Right lobe of liver (tissue), 6 donors: ENCODE data around the gene PARL. TPM values are rescaled to one million over a fixed set of nuclear protein-coding genes. Genes with fewer than 3 reads are reported as not detected.
A peak's percentile ranks its signal among the peaks of the same experiment; 100 is the strongest.
"Not testable (repeated sequence)": the region's sequence is repeated elsewhere in the genome, so short reads cannot be mapped to it uniquely, and the experiment has no call there.

ENCODE experiments used
- ATAC-seq, 4 donors: fragments of 200-7000 bp; cut with Tn5 transposase; one replicate each; pipeline ENCODE4 v1.9.1; 2020; ENCODE audit warnings: mild to moderate bottlenecking in 4 of 4, moderate library complexity in 4 of 4
- DNase-seq, 3 donors: peaks; one replicate each; pipeline ENCODE4 v3.0.0-alpha.2; 2020
- H3K27ac ChIP-seq, 3 donors: fragments of 200-600 bp; one replicate each; pipeline ENCODE4 v1.8.0; 2022
- H3K27me3 ChIP-seq, 2 donors: fragments of 200-600 bp; one replicate each; pipeline ENCODE4 v1.8.0; 2022
- H3K36me3 ChIP-seq, 4 donors: fragments of 200-600 bp; sonication (generic) in 1 of 4; one replicate each; pipeline versions ENCODE4 v1.5.1 to v1.8.0; 2017 to 2022; ENCODE audit warnings: control low read depth in 1 of 4
- H3K4me1 ChIP-seq, 4 donors: fragments of 200-600 bp; sonication (generic) in 1 of 4; one replicate each; pipeline versions ENCODE4 v1.5.1 to v1.8.0; 2017 to 2022; ENCODE audit warnings: control low read depth in 1 of 4
- H3K4me3 ChIP-seq, 3 donors: fragments of 200-600 bp; one replicate each; pipeline ENCODE4 v1.8.0; 2022
- H3K9me3 ChIP-seq, 4 donors: fragments of 200-600 bp; sonication (generic) in 1 of 4; one replicate each; pipeline versions ENCODE4 v1.5.1 to v1.8.0; 2017 to 2022; ENCODE audit warnings: control low read depth in 1 of 4
- POLR2A ChIP-seq: fragments of 450-650 bp; IDR thresholded peaks from one replicate; pipeline ENCODE4 v1.6.1; 2017; ENCODE audit warnings: antibody characterized with exemption, mild to moderate bottlenecking
- WGBS: methylation state at CpG from one replicate; pipeline ENCODE4 v1.1.6; 2018; ENCODE audit warnings: low coverage, low lambda C conversion rate; ENCODE audit not compliant: insufficient coverage; ENCODE audit errors: missing lambda C conversion rate; 5-methylcytosine and 5-hydroxymethylcytosine counted together
- intact Hi-C, 2 donors: fragments of 100-400 bp; cut with DNase I; formaldehyde crosslinking; loops; one replicate each; pipeline versions ENCODE4 v1.11.2 to v1.14.1; 2022
- total RNA-seq, 6 experiments: library from RNA; depleted of rRNA in 2 of 6; stranded (reverse); fragments of >200 nt in 2 of 6; fragmentation: NEBNext Ultra II Directional in 3 of 6; extraction: Animal tissue kit (Norgen Biotek cat#: 25700) in 3 of 6; gene quantifications; one replicate each; pipeline versions ENCODE4 v1.1.0 to v1.2.4, GENCODE V29; 2016 to 2023
- TF ChIP-seq, protein P1 (sequence below), 4 donors: fragments of 200-600 bp in 3 of 4; fragments of 450-650 bp in 1 of 4; IDR thresholded peaks; one replicate each; pipeline versions ENCODE4 v1.5.1 to v1.8.0; 2016 to 2022; ENCODE audit warnings: antibody characterized with exemption in 4 of 4, mild to moderate bottlenecking in 2 of 4
- donor health status: DM: no; HTN: yes; CAD: no.
- donor health status: DM: no; HTN: no; CAD: no.
- donor health status: DM: no; HTN: no; CAD: no.
- donor health status: DM: no; HTN: yes; CAD: no.
- donor health status: DM: no; HTN: yes; CAD: no.

Gene PARL
- total RNA-seq, 6 experiments from 2014 or later: 23.7 to 29.0 (median 26.2) TPM

DNA sequence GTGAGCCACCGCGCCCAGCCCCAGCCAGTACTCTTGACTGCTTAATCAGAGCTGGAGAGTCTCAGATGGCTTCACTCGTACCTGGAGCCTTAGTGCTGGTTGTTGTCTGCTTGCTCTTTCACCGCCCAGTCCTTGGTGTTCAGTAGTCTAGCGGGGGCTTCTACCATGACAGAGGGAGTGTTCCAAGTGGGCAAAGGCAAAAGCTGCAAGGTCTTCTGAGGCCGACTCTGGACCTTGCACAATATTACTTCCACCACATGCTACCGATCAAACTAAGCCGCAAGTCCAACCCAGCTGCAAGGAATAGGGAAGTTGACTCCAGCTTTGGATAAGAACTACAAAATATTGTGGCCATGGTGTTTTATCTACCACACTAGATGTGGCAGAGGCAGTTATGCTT lies 6.6 kb downstream of the PARL start:
- no peaks in the 10 kb centered on the region for H3K27me3 ChIP-seq
- intact Hi-C loops: no loop called here
- H3K4me1 ChIP-seq: peaks cover 0 to 13% (median 0%) of the 10 kb centered on the region in 4 donors
- H3K9me3 ChIP-seq: no peaks in the 10 kb centered on the region
- 40% methylated on average over 1 of the region's 8 CpGs for WGBS
- TF ChIP-seq POLR2A: no peak
- TF ChIP-seq, protein P1, sequence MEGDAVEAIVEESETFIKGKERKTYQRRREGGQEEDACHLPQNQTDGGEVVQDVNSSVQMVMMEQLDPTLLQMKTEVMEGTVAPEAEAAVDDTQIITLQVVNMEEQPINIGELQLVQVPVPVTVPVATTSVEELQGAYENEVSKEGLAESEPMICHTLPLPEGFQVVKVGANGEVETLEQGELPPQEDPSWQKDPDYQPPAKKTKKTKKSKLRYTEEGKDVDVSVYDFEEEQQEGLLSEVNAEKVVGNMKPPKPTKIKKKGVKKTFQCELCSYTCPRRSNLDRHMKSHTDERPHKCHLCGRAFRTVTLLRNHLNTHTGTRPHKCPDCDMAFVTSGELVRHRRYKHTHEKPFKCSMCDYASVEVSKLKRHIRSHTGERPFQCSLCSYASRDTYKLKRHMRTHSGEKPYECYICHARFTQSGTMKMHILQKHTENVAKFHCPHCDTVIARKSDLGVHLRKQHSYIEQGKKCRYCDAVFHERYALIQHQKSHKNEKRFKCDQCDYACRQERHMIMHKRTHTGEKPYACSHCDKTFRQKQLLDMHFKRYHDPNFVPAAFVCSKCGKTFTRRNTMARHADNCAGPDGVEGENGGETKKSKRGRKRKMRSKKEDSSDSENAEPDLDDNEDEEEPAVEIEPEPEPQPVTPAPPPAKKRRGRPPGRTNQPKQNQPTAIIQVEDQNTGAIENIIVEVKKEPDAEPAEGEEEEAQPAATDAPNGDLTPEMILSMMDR (IDR thresholded peaks at IDR 0.05): no peak
- ATAC-seq (peak; percentile 50 to 69 (median 62)), DNase-seq (no peak)
- no peaks in the 10 kb centered on the region for H3K36me3 ChIP-seq
- H3K4me3 ChIP-seq: no peak overlapping the region
- H3K27ac ChIP-seq: no peak overlapping the region

DNA sequence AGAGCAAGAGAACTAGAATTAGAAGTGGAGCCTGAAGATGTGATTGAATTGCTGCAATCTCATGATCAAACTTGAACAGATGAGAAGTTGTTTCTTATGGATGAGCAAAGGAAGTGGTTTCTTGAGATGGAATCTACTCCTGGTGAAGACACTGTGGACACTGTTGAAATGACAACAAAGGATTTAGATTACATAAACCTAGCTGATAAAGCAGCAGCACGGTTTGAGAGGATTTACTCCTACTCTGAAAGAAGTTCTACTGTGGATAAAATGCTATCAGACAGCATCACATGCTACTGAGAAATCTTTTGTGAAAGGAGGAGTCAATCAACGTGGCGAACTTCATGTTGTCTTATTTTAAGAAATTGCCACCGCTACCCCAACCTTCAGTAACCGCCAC lies 7.5 kb downstream of the PARL start:
- H3K4me3 ChIP-seq, intact Hi-C loops, ATAC-seq, H3K36me3 ChIP-seq, H3K27me3 ChIP-seq, H3K9me3 ChIP-seq, DNase-seq, H3K27ac ChIP-seq: not testable (repeated sequence)
- H3K4me1 ChIP-seq: peaks cover 0 to 12% (median 0%) of the 10 kb centered on the region in 4 donors
- WGBS: 63% methylated on average over 4 of the region's 5 CpGs

DNA sequence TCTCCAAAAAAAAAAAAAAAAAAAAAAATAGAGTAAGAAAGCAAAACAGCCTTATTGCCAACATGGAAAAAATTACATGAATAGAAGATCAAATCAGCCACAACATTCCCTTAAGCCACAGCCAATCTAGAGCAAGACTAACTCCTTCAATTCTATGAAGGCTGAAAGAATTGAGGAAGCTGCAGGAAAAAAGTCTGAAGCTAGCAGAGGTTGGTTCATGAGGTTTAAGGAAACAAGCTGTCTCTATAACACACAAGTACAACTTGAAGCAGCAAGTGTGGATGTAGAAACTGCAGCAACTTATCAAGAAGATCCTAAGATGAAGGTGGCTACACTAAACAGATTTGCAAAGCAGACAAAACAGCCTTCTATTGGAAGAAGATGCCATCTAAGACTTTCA lies 9.3 kb downstream of the PARL start:
- Histone ChIP-seq H3K4me1 (peaks cover 0 to 12% (median 0%) of the 10 kb centered on the region in 4 donors), H3K27ac (no peak overlapping the region), H3K4me3 (no peak overlapping the region), H3K9me3 (no peaks in the 10 kb centered on the region), H3K36me3 (no peaks in the 10 kb centered on the region), H3K27me3 (no peaks in the 10 kb centered on the region)
- ATAC-seq (no peak), DNase-seq (no peak)
- intact Hi-C loops: no loop called here
- no peak for TF ChIP-seq POLR2A
- TF ChIP-seq, protein P1 (IDR thresholded peaks at IDR 0.05): no peak

DNA sequence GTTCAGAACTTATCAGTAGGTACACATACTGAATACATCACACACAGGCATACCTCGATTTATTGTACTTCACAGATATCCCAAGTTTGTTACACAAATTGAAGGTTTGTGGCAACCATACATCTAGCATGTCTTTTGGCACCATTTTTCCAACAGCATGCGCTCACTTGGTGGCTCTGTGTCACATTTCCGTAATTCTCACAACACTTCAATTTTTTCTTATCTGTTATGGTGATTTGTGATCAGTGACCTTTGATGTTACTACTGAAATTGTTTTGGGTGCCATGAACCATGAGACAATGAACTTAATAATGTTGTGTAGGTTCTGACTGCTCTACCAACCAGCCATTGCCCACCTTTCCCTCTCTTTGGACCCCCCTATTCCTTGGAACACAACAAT lies 10.8 kb downstream of the PARL start:
- no peaks in the 10 kb centered on the region for H3K9me3 ChIP-seq
- ATAC-seq (peak in 1 of 4 donors; percentile 18), DNase-seq (no peak)
- TF ChIP-seq, protein P1 (IDR thresholded peaks at IDR 0.05): no peak
- no peak for TF ChIP-seq POLR2A
- no peaks in the 10 kb centered on the region for H3K36me3 ChIP-seq
- intact Hi-C loops: no loop called here
- H3K27ac ChIP-seq: no peak overlapping the region
- H3K4me3 ChIP-seq: no peak overlapping the region
- H3K27me3 ChIP-seq: no peaks in the 10 kb centered on the region
- 48% methylated on average over 3 of the region's 3 CpGs for WGBS
- H3K4me1 ChIP-seq: peaks cover 0 to 12% (median 0%) of the 10 kb centered on the region in 4 donors

DNA sequence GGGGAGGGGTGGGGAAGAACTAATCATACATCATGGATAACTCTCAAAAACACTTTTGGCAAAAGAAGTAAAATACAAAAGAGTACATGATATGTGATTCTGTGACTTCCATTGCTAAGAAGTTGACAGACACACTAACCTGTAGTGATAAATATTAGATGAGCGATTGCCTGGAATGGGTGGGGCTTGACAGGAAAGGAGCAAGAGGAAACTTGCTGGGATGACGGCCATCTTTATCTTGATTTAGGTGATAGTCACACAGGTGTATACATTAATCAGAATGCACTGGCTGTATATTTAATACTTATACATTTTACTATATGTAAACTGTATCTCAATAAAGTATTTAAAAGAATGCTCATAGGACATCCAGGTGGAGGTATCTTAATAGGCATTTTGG lies 13.1 kb downstream of the PARL start:
- Histone ChIP-seq H3K27me3 (no peaks in the 10 kb centered on the region), H3K36me3 (peaks cover 0 to 8% (median 4%) of the 10 kb centered on the region in 4 donors), H3K27ac (no peak overlapping the region), H3K9me3 (no peaks in the 10 kb centered on the region), H3K4me3 (no peak overlapping the region), H3K4me1 (peaks cover 0 to 12% (median 0%) of the 10 kb centered on the region in 4 donors)
- 73% methylated on average over 2 of the region's 2 CpGs for whole genome bisulfite sequencing
- DNase-seq (no peak), ATAC-seq (no peak)
- no peak for TF ChIP-seq POLR2A
- intact Hi-C loops: no loop called here

DNA sequence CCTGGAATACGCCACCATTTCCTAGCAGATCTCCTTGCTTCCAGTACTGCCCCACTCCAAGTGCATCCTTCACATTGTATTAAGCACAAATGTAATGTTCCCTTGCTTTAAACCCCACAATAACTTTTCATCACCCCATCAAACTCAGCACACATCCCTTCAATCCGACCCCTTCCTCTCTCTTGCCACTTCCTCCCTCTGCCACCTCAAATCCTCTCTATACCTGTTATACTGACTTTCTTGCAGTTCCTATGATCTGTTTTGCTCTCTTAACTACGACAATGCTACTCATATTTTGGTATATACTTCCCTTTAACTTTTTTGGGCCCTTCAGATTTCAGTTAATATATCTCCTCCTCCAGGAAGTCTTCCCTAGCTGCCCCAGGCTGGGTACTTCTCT lies 14.1 kb downstream of the PARL start:
- DNase-seq: no peak
- Histone ChIP-seq H3K36me3 (peaks cover 0 to 17% (median 8%) of the 10 kb centered on the region in 4 donors), H3K4me3 (no peak overlapping the region), H3K27me3 (no peaks in the 10 kb centered on the region), H3K9me3 (no peaks in the 10 kb centered on the region), H3K4me1 (peaks cover 0 to 12% (median 0%) of the 10 kb centered on the region in 4 donors), H3K27ac (no peak overlapping the region)
- WGBS: 85% methylated on average over 3 of the region's 3 CpGs
- TF ChIP-seq, protein P1 (IDR thresholded peaks at IDR 0.05): no peak
- no peak for TF ChIP-seq POLR2A
- ATAC-seq: no peak
- intact Hi-C loops: no loop called here
